Measurements from ENCODE around the gene APOA5.
A peak's percentile ranks its signal among the peaks of the same experiment; 100 is the strongest.

Gene APOA5

GRCh38 chr11:116796548-116796947 is 4.9 kb upstream of the APOA5 start:
- no peak for DNase-seq

- DNase-seq = no peak
Observed at GRCh38 chr11:116794851-116795250, 3.2 kb upstream of the APOA5 start.

- no peak for DNase-seq
Observed at GRCh38 chr11:116793772-116794097, 2.1 kb upstream of the APOA5 start.

- no peak for DNase-seq
Observed at GRCh38 chr11:116792869-116793771, 1.4 kb upstream of the APOA5 start.

GRCh38 chr11:116792144-116792868 is 627 bp upstream of the APOA5 start:
- DNase-seq = no peak

GRCh38 chr11:116791002-116791812 is 472 bp downstream of the APOA5 start:
- peak; percentile 83 for DNase-seq

GRCh38 chr11:116790167-116791001 is 1.3 kb downstream of the APOA5 start:
- DNase-seq = no peak

- DNase-seq = no peak
Observed at GRCh38 chr11:116788975-116789374, 2.7 kb downstream of the APOA5 start.

GRCh38 chr11:116788534-116788933 is 3.1 kb downstream of the APOA5 start:
- DNase-seq = no peak

- peak; percentile 82 for DNase-seq
Observed at GRCh38 chr11:116787786-116788486, 3.7 kb downstream of the APOA5 start, which contains the start of gene ZPR1. Gene ZPR1, minus strand, starts transcription at chr11:116788023. Its CDS starts 33 bp downstream, at chr11:116787990.

GRCh38 chr11:116787436-116787785 is 4.3 kb downstream of the APOA5 start:
- no peak for DNase-seq

- no peak for DNase-seq
Observed at GRCh38 chr11:116786966-116787365, 4.7 kb downstream of the APOA5 start.

- DNase-seq = no peak
Observed at GRCh38 chr11:116786326-116786725, 5.4 kb downstream of the APOA5 start.

GRCh38 chr11:116782728-116783127 is 9.0 kb downstream of the APOA5 start:
- no peak for DNase-seq

- DNase-seq = no peak
Observed at GRCh38 chr11:116778556-116778955, 13.1 kb downstream of the APOA5 start.

- no peak for DNase-seq
Observed at GRCh38 chr11:116777056-116777455, 14.6 kb downstream of the APOA5 start.

- DNase-seq = no peak
Observed at GRCh38 chr11:116776522-116776984, 15.1 kb downstream of the APOA5 start.

GRCh38 chr11:116775975-116776374 is 15.7 kb downstream of the APOA5 start:
- DNase-seq = no peak

GRCh38 chr11:116774661-116775060 is 17.0 kb downstream of the APOA5 start:
- no peak for DNase-seq

- peak; percentile 74 for DNase-seq
Observed at GRCh38 chr11:116773203-116774097, 18.2 kb downstream of the APOA5 start.
